MG63 (cell line): ENCODE measurements around the gene PRPS1L1. TPM values are rescaled to one million over a fixed set of nuclear protein-coding genes. Genes with fewer than 3 reads are reported as not detected.

Experiments used
- DNase-seq: peaks from one replicate; pipeline ENCODE4 v3.0.0-alpha.2; 2020
- H3K27me3 ChIP-seq: fragments of 250-450 bp; sonication (Bioruptor Pico); 2 replicates; pipeline ENCODE4 v1.5.1; 2020; ENCODE audit warnings: mild to moderate bottlenecking, moderate library complexity
- H3K36me3 ChIP-seq: fragments of 250-450 bp; sonication (Bioruptor Pico); 2 replicates; pipeline ENCODE4 v1.5.1; 2020; ENCODE audit warnings: mild to moderate bottlenecking, moderate library complexity
- H3K4me3 ChIP-seq: fragments of 250-450 bp; sonication (Bioruptor Pico); 2 replicates; pipeline ENCODE4 v1.5.1; 2020; ENCODE audit warnings: mild to moderate bottlenecking, moderate library complexity
- H3K9me3 ChIP-seq: fragments of 250-450 bp; sonication (Bioruptor Pico); 2 replicates; pipeline ENCODE4 v1.5.1; 2020; ENCODE audit warnings: mild to moderate bottlenecking, moderate library complexity
- total RNA-seq: library from RNA; depleted of rRNA; stranded (reverse); fragments of >200 nt; shearing (Covaris generic); gene quantifications from 2 replicates; pipeline ENCODE4 v1.2.3, GENCODE V29; 2014; ENCODE audit warnings: low replicate concordance; rRNA removed

PRPS1L1 gene
- total RNA-seq, 1 experiment from 2014 or later = not detected

GRCh38 chr7:17988858-17989257 lies 38.8 kb downstream of the PRPS1L1 start:
- Histone ChIP-seq H3K9me3 (no peaks in the 10 kb centered on the region), H3K4me3 (no peak overlapping the region), H3K27me3 (no peaks in the 10 kb centered on the region), H3K36me3 (no peaks in the 10 kb centered on the region)
- no peak for DNase-seq

DNA sequence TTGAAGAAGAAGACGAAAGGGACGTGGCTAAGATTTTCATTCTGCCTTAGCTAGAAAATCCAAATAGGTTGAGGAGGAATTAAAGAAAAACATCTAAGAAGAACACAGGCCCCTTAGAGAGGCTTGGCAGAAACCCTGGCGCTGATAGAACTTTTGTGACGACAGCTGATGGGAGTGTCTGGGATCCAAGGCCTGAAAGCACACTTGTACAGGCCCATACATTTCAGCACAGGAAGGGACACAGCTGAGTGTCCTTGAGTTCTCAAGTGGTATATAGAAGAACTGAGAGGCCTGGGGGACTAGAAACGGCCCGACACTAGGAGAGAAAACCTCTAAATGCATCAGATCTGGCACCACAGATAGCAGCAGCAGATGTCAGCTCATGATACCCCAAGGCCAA lies 39.5 kb downstream of the PRPS1L1 start:
- Histone ChIP-seq H3K4me3 (no peak overlapping the region), H3K27me3 (no peaks in the 10 kb centered on the region), H3K9me3 (no peaks in the 10 kb centered on the region), H3K36me3 (no peaks in the 10 kb centered on the region)
- no peak for DNase-seq

GRCh38 chr7:17986851-17987250 lies 40.8 kb downstream of the PRPS1L1 start:
- Histone ChIP-seq H3K27me3 (no peaks in the 10 kb centered on the region), H3K36me3 (no peaks in the 10 kb centered on the region), H3K9me3 (no peaks in the 10 kb centered on the region), H3K4me3 (no peak overlapping the region)
- DNase-seq = no peak

- DNase-seq = no peak
- Histone ChIP-seq H3K4me3 (no peak overlapping the region), H3K9me3 (no peaks in the 10 kb centered on the region)
Measured at GRCh38 chr7:17985473-17986239, 42.0 kb downstream of the PRPS1L1 start.

DNA sequence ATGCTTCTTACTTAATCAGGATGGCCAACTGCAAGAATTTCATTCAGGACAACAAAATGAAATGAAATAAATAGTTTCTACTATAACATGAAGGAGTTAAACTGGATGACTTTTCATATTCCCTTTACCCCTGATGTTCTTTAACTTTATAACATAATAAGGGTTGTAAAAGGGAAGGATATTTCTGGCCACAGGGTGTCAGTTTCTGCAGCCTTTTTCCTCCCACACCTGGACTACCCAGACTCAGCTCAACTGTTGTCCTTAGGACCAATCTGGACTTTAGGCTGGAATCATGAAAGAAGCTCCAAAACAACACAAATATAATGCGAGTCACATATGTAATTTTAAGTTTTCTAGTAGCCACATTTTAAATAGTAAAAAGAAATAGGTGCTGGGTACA lies 43.4 kb downstream of the PRPS1L1 start:
- Histone ChIP-seq H3K4me3 (no peak overlapping the region), H3K27me3 (no peaks in the 10 kb centered on the region)
- DNase-seq = no peak

More at GRCh38 chr7:17985473-17986239, 42.0 kb downstream of the PRPS1L1 start:
- Histone ChIP-seq H3K36me3 (no peaks in the 10 kb centered on the region), H3K27me3 (no peaks in the 10 kb centered on the region)

DNA sequence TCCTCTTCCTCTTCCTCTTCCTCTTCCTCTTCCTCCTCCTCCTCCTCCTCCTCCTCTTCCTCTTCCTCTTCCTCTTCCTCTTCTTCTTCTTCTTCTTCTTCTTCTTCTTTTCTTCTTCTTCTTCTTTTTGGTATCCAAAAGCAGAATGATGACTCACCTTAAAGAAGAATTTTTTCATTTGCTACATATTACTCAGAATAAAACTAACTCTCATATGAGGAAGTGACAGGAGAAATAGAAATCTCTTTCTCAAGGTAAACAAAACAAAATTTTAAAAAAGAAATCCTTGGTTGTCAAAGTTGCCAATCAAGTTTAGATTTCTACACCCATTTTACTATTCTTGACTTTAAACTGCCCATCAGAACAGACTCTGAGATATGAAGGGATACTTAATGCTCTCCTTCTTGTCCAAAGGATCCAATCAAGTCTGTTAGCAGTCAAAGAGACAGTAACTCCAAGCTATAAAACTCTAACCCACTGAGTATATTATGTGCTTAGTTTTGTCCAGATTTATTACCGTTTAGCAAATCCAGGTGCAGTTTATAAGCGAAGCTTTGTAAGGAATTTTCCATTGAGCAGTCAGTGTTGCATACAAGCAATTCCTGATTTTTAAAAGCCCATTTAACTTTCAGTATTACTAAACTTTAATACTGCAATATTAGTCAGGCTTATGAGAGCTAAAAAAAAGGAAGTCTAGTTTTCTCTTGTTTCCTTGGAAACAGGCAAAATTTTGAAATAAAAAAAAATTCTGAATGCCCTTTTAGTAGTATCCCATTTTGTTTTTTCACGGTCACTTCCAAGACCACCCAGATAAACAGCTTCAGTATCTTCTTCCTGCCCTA lies 44.2 kb downstream of the PRPS1L1 start:
- Histone ChIP-seq H3K36me3 (no peaks in the 10 kb centered on the region), H3K9me3 (no peaks in the 10 kb centered on the region)
- no peak for DNase-seq

More for the DNA sequence above, 43.4 kb downstream of the PRPS1L1 start:
- Histone ChIP-seq H3K36me3 (no peaks in the 10 kb centered on the region), H3K9me3 (no peaks in the 10 kb centered on the region)

GRCh38 chr7:17976952-17977351 lies 50.7 kb downstream of the PRPS1L1 start:
- no peaks in the 10 kb centered on the region for H3K27me3 ChIP-seq
- no peak overlapping the region for H3K4me3 ChIP-seq

More for the DNA sequence above, 44.2 kb downstream of the PRPS1L1 start:
- H3K4me3 ChIP-seq = no peak overlapping the region
- H3K27me3 ChIP-seq = no peaks in the 10 kb centered on the region

More at GRCh38 chr7:17976952-17977351, 50.7 kb downstream of the PRPS1L1 start:
- DNase-seq = no peak
- no peaks in the 10 kb centered on the region for H3K36me3 ChIP-seq
- no peaks in the 10 kb centered on the region for H3K9me3 ChIP-seq

Other genes with a start within 250 kb of the PRPS1L1 start
- gene SNX13, start 87.4 kb downstream of the PRPS1L1 start, total RNA-seq = 8.6 and 33.8 TPM in 2 replicates